Measurements from ENCODE around the gene SYT7. TPM values are rescaled to one million over a fixed set of nuclear protein-coding genes. Genes with fewer than 3 reads are reported as not detected.

Gene SYT7
- total RNA-seq, 1 donor from 2014 or later, result 6.5 TPM

DNA sequence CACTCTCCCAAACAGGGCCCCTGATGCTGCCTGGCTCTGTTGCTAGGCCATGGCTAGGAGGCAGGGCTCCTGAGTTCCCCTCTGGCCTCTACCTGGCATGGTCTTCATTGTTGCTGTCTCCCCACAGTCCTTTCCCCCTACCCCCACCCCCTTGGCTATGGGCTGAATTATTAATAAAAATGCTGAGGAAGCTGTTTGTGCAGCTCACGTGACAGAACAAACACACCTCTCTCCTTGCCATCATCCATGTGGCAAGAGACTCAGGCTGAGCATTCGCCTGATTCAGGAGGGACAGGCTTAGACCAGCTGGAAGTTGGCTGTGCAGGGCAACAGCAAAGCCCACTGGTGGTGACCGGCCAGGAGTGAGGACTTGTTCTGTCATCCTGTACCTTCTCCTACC lies 4.2 kb upstream of the SYT7 start:
- DNase-seq, result no peak

DNA sequence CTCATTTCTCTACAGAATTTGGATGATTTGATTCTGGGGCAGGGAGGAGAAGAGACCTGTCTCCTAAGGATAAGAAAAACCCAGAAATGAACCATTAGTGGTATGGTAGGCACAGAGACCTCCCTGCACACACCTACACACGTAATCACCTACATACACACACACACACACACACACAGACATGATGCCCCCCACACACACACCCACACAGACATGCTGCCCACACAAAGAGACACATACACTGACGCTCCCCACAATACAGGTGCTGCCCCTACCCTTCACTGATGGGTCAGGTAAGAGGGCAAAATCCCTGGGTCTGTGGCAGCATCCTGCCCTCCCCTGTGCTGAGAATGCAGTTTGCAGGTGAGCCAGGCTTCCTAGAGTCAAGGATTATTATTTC lies 1.1 kb upstream of the SYT7 start:
- no peak for DNase-seq

DNA sequence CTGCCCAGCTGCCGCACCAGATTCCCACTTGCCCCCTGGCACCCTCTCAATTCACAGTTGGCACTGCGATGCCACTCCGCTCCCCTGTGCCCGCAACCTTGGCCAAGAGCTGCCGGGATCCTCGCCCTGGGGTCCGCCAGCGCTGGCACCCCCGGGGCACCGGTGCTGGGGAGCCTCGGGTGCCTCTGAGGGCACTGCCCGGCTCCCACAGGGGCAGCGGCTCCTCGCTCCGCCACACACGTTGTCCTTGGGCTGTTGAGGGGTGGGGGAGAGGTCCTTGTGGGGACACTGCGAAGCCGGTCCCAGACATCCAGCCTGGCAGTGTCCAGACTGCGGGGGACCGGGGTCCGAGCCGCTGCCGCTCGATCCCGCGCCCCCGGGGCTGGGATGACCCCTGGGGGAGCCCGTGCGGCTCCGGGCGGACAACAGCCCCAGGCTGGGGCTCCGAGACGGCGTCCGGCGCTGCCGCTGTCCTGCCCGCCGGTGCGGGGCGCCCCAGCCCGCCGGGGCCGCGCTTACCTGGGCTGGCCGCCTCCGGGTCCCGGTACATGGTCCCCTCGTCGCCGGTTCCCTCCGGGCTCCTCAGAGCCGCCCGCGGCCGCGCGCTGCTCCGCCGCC lies 496 bp downstream of the SYT7 start:
- no peak for DNase-seq

DNA sequence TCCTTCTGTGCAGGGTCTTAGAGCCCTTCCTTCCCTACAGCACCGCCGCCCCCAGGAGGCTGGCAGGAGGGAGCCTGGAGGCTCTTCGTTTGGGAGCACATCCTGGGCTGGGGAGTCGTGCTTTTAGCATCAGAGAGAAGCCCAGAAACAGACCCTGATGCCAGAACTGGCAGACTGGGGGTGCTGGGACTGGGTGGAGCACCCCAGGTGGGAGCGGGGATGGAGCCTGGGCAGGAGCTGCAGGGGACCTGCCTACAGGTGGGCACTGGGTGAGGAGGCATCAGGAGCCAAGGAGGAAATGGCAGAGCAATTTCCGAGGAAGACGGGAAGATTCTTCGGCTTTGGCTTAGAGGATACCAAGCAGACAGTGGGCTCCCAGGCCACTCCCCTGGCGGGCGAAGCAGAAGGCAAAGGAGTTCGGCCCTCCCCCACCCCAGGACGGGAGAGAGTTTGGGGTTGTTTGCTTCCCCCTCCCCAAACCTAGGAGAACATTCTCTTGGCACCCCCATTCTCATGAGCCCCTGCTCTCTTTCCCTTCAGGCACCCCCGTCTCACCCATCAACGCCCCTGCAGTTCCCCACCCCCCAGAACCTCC lies 1.1 kb downstream of the SYT7 start:
- no peak for DNase-seq

DNA sequence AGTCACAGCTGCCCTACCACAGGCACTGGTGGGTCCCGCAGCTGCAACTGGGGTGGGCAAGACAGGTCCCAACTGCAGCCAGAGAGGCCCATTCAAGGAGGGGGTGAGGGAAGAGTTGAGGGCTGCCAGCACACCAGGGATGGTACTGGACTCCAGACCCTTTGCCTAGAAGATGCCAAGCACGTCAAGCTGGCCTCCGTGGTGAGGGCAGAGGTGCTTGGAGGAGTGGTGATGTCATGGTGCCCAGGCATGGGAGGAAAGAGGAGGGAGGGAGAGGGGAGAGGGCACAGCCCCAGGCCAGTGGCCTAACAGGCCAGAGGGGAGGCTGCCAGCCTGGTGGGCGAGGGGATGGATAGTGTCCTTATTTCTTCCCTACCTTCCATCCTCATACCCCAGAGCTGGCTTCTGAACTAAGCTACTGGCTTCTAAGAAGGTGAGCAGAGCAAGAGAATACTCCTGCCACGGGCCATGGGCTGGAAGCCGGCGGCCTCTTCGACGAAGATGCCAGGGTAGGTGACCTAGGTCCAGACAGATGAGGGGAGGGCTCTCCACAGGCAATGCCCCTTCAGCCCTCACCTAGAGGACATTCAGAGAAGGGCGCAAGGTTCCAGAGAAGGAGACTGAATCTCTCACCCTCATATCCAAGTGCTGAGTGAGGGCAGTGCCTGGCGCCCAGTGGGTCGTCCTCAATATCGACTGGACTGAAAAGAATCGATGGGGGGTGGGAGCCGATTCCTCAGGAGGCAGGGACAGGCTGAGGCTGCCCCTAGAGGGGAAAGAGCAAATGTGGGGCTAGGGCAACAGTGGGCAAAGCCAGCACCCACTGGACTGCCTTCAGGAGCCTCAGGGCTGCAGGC lies 1.8 kb downstream of the SYT7 start:
- DNase-seq, result no peak

DNA sequence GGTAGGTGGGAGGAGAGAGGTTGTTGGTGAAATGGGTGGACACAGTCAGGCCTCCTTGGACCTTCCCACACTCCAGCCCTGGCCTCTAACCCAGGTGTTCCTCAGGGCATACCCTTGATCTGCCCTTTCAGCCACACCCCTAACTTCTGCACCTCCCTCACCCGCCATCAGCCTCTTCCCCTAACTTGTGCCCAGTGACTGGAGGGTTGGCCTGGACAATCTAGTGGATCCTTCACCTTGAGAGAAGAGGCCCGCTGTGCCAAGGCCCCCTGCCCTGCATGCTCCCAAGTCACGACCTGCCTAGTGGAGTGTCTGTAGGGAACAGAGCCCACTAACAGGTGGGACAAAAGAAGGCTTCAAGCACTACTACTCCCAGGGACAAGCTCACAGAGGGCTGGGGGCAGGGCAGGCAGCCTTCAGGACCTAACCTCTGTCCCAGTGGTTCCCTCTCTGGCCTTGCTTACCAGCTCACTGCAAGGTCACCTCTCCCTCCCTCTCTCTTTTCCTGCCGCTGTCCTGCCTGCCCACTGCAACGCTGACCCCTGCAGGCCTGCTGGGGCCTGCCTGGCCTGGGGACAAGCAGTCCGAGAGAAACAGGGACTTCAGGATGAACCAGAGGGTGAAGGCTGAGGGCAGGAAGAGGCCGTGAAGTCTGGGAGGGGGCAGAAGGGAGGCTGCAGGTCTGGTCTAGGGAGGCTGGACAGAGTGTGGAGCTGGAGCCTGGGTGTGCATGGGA lies 3.3 kb downstream of the SYT7 start:
- no peak for DNase-seq

DNA sequence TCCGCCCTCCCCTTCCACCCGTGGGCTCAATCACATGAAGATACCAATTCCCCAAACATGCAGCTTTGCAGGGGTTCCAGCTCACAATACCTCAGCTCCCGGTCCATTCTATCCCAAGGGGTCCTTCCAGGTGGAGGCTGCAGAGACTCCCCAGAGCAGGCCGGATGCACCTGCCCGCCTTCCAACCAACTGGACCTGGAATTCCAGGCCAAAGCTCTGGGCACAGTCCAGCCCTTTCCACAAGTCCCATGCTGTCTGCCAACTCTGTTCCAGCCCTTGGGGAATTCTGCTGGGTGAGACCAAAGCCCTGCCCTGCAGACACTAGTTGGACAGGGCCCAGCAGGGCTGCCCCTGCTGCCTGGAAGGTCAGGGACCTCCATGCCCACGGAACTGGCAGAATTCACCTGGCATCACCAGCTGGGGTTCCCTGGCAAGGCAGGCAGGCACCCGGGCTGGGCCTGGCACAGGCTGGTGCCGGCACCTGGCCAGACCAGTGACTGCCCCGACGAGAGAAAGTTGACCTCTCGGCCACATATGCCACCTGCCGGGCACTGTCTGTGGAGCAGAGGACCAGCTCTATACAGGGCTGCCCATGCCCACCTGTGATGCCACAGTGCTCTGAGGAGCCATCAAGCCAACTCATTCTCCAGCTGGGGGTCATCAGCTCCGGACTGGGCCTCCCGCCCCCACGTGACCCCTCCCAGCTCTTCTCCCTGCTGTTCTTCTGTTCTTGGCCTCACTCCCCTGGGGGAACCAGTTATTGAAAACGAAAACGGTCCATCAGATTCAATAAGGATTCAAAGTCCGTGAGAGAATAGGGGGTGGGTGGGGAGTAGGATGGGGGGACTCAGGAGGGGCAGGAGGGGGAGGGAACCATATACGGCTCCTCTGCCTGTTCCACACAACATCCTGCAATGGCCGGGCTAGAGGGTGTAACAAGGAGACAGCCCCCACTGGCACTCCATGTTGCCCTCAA lies 4.7 kb downstream of the SYT7 start:
- no peak for DNase-seq

DNA sequence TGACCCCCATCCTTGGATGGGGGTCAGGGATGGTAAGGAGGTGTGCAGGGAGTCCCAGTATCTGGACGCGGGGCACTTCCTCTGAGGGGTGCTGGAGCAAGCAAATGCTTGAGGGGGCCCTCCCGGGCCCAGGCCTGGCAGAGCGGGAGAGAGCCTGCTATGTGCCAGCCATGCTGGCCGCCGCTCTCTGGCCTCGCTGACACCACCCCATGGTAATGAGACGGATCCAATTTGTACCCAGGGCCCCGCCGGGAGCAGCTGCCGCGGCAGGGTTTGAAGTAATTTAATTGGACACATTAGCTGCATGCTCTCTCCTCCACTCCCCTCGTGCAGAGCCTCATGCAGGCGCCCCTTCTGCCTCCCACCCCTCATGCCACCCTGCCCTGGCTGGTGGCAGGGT lies 6.3 kb downstream of the SYT7 start:
- peak; percentile 42 for DNase-seq

DNA sequence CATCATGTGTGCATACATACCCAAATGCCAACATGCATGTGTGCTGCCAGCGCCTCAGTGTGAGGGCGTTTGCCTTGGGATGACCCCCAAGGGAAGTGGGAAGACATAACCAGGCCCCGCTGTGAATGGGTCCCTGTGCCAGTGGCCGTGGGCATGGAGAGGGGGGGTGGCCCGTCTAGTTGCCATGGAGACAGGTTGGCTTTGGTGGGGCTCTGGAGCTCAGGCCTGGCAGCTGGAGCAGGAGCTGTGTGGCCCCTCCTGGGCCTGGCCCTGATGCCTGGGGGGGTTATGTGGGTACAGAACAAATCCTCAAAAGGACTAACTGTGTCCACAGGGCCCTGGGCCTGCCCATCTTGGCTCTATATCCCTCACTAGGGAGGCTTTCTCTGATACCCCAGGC lies 8.0 kb downstream of the SYT7 start:
- no peak for DNase-seq

DNA sequence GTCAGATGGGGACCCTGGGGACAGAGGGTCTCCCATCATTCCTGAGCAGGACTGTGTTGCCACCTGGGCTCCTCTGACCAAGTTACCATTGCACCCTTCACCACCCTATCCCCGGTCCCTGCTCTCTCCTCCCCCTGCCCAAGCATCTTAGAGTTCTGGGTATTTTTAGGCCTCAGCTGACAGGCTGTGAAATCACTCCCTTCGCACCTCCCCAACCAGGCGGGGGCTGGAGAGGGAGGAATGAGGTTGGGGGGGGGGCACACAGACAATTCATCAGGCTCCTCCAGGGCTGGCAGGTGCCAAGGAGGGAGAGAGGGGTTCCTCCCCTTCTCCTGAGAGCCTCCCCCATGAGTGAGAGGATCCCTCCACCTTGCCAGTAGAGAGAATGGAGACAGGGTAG lies 9.0 kb downstream of the SYT7 start:
- DNase-seq, result no peak

DNA sequence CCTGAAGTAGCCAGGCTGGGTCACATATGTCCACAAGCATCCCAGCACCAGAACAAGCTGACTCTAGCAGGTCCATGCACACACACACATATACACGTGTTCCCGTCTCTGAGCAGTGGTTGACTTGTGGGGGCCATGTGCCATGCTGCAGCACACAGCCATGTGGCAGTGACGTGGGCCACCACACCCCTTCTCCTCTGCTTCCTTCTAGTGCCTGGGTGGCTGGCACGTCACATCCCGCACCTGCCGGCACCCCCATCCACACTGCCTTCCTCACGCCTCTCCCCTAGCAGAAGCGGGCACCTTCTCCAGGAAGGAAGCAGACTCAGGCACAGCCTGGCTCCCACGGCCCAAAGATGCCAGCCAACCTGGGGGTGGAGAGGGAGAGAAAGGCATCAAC lies 9.5 kb downstream of the SYT7 start:
- DNase-seq, result no peak

DNA sequence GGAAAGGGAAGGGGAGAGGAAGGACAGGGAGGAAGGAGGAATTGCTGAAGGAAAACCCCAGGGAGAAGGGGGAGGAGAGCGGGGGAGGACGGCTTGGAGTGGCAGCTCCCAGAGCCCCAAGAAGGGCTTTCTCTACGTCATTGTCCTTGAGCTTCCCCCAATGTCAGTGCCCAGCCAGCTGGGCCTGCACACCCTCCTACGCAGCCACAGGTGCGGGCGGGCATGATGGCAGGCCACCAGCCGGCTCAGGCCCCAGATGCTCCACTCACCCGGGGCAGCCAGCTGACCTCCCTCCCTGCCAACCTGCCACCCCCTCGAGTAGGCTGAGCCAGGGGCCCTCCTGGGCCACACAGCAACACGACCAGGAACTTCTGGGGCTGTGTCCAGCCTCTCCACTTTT lies 11.2 kb downstream of the SYT7 start:
- DNase-seq, result no peak

DNA sequence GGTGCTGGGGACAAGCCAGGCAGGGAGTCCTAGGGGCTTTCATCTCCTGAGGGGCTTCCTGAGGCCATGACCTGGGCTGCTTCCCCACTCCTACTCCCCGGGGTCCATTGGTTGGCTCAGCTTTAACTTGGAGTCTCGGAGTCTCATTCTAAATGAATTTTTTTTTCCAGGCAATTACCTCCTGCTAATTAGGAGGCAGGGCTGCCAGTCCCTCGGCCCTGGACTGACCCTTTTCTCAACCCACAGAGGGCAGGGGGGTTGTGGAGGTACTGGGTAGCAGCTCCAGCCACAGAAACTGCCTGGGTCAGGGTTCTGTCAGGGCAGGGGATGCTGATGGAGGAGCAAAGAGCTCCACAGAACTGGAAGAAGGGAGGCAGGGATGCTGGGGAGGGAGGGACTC lies 11.9 kb downstream of the SYT7 start:
- DNase-seq, result no peak

DNA sequence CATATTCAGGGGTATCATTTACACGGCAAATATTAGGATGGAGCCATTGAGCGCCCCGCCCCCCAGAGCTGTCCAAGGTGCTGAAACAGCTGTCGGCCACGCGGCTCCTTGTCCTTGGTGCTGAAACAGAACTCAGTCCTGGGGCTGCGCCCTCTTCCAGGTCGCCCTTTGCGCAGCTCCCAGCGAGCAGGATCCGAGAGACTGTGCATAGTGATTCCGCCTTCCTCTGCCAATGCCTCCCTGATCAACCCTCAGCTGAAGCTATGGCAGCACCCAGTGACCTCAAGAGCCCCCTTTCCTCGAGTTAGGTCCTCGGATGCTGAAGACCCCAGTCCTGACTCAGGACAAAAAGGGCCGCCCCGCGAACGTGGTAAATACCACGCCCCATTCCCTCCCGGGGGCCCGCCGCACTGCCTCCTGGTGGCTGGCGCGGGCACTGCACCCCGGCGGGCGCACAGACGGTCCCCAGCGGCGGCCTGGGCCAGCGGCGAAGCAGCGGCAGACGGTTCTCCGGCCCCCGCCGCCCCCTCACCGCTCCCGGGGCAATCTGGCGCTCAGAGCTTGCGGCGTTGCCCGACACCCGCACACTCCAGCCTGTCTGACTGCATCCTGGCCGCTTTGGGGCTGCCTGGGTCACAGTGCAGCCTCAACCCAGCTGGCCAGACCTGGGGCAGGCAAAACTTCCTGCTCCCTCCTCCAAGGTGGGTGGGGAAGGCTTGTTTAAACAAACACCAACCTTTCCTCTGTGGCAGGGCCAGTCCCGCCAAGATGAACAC lies 13.4 kb downstream of the SYT7 start:
- DNase-seq, result peak; percentile 93

DNA sequence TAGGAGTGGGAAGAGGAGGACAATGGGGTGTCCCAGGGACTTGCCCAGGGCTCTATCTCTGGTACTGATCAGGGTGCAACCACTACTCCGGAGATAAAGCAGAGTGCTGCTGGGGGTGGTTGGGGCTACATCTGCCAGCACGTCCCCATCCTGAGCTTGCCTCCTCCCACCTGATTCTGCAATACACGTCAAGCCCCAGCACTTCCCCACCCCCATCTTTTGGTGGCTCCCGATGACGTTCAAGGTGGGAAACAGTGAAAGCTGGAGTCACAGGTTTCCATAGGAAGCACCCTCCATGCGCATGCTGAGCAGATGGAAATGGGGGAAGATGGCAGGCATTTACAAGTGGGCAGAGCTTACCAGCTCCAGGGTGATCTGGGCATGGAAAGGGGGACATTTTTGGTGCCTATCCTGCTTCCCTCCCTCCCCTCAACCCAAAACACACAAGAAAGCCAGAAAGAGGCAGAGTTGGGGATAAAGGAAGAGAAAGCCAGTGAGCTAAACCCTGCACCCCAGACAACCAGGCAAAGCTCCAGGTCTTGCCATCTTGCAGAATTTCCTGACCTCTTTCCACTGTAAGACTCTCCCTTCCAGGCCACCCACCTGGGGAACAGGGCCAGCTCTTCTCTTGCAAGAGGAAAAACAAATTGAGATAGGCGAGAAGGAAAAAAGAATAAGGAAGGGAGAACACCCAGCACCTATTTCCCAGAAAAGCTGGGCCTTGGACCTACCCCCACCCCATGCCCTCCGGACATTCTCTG lies 15.8 kb downstream of the SYT7 start:
- DNase-seq, result no peak

DNA sequence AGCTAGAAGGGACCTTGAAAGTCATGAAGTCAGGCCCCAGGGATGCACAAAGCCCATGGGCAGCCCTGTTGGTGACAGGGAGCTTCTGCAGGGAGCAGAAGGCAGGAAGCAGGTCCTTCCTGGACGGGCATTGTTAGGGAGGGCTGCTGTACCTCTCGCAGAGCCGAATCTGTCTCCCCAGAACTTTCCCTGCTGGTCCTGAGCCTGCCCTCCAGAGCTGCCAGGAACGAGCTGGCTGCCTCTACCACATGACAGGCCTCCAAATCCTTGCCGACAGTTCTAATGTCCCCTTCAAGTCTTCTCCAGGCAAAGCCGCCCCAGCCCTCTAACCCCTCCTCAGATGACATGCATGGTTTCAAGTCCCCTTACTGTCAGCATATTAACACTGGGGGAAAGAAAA lies 20.1 kb downstream of the SYT7 start:
- DNase-seq, result no peak

DNA sequence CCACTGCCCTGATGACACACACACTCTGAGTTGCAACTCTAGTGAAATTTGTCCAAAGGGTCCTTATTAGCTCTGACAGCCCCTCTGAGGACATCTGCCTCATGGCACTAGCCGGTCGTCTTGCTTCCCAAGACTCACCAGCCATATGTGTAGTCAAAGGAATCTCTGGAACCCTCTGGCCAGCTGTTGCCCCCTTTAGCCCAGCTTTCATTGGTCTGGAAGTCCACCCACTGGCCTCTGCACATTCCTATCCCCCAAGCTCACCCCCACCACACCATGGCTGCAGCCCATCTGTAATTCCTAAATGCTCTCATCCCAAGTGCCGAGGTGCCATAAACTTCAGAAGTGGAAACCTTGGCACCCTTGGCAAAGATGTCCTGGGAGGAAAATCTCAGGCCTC lies 24.3 kb downstream of the SYT7 start:
- DNase-seq, result no peak

DNA sequence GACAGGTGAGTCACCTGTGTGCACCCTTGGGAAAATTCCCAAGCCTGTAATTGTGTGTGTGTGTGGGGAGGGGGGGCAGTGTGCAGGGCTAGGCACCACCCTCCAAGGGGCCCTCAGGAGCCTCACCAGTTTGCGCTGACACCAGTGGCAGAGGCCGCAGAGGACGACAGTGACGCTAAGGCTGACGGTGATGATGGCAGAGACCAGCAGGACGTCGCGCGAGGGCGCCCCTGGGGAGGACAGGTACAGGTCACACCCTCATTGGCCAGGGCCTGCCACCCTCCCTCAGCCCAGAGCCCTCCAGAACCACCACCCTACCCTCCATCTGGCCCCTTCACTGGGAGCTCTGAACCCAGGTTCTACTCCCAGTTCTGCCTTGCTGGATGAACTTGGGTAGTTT lies 24.9 kb downstream of the SYT7 start:
- no peak for DNase-seq

DNA sequence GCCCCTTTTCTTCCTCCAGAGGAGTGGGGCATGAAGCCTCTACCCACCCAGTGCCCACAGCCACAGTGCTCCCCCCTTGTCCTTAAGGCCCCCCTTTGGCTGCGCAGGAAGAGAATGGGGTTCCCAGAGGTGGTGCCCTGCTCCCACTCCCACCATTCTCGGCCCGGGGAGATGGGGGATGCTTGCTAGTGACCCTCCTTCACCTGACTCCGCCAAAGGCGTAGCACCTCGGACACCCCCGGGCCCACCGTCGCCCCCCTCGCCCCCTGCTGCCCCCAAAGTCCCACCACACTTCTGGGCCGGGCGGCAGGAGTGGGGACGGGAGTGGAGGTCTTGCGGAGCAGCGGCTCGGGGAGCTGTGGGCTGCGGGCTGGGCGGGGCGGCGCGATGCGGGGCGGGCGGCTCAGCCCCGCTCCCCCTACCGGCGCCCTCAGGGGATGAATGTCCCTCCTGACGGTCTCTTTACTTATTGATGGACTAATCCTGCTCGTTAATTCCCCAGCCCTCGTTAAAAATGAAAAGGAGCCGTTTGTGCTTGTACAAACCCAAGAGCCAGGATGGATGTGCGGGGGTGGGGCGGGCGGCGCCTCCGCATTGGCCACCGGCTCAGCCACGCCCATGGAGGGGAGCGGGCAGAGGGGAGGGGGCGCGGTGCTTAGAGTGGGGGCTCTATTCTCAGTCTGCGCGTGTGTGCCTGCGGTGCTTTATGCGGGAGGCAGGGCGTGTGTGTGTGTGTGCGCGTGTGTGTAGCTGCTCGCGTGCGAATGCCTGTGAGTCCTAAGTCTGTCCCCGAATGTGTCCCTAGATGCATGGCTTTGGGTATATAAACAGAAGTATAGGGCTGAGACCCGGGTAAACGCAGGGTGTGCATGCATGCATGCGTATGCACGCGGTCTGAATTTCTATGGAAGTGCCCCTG lies 25.6 kb downstream of the SYT7 start:
- DNase-seq, result peak; percentile 41

Measured in tongue (tissue), 2 donors.